ENCODE data around the gene IRF4.
"Not testable (repeated sequence)": the region's sequence is repeated elsewhere in the genome, so short reads cannot be mapped to it uniquely, and the experiment has no call there.

The IRF4 gene

DNA sequence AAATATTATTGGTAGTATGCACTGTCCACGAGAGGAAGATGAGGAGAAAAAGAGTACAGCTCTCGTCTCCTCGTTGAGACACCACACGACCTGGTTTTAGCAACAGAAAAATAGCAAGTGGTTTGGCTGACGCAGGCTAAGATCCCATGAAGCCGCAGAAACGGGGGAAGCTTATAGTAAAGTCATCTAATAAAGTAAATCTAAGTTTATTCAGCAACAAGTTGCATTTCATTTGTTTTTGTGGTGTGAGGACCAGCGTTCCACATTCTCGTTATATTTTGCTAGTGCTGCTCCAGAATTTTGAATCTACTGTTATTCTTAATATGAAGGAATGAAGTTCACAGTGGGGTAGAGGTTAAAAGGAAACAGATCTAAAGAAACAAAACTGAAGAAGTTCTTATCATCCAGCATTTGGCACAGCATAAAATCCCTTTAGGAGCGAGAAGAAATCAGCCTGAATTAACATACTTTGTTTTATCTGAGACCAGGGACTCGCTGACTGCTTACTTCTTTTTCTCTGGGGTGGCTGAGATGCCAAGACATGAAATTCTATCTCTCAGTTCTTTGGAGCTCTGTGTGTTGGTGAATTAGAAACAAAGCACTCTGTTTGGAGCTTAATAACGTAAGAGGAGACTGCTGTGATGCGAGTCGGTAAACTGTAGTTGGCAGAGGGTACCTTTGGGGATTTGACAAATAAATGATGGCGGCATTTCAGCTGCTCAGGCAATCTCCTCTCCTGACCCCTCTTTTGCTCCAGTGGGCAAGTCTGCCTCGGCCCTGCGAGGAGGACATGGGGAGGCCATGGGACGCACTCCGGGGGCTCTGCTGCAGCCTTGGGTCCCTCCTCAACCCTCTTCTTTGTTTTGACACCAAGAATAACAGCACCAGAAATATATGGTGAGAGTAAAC lies 24.9 kb upstream of the IRF4 start:
- DNase-seq = no peak

DNA sequence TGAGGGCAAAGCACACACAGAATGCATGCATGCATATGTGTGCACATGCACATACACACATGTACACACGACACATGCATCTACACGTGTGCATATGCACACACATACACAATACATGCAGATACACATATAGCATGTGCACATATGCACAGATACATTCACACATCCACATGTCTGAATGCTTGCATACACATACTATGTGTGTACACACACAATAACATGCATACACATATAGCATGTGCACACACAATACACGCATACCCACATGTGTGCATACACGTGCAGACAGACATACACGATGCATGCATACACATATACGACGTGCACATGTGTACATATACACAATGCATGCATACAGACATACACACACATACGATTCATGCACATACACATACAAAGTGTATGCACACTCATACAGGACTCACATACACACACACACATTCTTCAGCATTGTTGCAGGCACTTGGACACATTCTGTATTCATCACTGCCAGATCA lies 24.2 kb upstream of the IRF4 start:
- DNase-seq = no peak

GRCh38 chr6:367891-368630 lies 23.5 kb upstream of the IRF4 start:
- no peak for DNase-seq

- DNase-seq = no peak
Observed at GRCh38 chr6:369559-370431, 21.8 kb upstream of the IRF4 start.

DNA sequence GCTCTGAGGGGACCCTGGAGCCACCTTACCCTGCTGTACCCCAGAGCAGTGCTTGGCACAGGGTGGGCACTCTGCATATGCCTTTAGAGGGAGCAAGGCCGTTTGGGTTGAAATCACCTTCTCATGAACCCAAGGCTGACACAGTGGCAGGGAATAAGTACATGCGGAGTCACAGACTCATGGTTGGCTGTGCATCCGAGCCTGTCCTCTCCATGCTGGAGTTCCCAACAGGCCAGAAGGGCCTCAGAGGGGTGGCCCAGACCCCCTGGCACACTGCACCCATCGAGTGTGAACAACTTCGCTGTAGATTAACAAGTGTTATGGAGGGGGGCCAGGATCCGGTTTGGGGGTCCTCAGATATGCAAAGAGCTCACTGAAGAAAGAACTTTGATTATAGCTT lies 21.0 kb upstream of the IRF4 start:
- DNase-seq = no peak

DNA sequence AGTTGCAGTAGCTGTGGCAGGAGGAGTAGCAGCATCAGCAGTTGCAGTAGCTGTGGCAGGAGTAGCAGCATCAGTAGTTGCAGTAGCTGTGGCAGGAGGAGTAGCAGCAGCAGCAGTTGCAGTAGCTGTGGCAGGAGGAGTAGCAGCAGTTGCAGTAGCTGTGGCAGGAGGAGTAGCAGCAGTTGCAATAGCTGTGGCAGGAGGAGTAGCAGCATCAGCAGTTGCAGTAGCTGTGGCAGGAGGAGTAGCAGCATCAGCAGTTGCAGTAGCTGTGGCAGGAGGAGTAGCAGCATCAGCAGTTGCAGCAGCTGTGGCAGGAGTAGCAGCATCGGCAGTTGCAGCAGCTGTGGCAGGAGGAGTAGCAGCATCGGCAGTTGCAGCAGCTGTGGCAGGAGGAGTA lies 19.7 kb upstream of the IRF4 start:
- DNase-seq = not testable (repeated sequence)

DNA sequence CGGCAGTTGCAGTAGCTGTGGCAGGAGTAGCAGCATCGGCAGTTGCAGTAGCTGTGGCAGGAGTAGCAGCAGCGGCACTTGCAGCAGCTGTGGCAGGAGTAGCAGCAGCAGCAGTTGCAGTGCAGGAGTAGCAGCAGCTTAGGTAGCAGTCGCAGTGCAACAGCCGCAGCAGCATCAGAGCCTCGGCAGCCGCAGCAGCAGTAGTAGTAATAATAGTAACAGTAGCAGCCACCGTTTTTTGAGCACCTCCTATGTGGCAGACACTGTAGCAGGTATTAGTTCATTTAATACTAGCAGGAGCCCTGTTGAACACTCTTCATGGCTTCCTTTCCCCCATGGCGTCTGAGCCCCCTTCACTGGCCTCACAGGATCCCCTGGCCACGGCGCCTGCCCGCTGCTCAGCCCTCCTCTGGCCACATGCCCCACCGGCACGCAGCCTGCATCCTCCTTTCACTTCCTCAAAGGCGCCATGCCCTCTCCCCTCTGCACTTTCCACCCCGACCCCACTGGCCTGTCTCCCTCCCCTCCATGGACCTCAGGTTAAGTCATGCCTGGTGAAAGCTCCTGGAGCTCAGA lies 19.1 kb upstream of the IRF4 start:
- no peak for DNase-seq

DNA sequence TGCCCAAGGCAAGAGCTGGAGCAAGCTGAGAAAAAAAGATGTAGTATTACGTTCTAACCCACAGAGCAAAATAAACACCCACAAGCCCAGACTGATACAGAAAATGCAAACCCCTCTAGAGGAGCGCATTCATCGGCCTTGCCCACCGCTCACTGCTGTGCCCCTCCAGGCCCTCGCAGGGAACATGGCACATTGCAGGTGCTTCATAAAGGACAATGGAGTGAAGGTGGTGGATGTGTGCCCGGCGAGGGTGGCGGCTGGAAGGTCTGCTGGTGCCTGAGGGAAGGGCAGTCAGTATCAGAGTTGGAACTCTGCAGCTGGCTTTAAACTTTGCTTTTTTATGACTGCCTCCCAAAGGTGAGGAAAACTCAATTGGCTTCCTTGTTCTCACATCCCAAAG lies 18.5 kb upstream of the IRF4 start:
- no peak for DNase-seq

- DNase-seq = no peak
Observed at GRCh38 chr6:373773-374724, 17.5 kb upstream of the IRF4 start.

DNA sequence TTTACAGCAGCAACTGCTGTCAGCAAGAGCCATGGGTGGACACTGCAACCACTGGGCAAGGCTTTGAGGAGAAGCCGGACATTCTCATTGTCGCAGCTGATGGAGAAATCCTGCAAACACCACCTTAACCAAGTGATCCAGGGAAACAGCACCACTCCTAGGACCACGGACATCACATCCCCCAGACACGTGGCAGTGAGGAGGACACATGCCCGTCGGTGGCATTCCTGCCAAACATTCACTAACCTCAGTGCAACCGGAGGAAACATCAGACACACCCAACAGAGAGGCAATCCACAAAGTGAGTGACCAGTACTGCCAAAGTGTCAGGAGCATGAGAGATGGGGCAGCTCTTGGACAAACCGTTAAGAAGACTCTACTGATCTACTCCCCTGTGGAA lies 16.6 kb upstream of the IRF4 start:
- DNase-seq = no peak

- DNase-seq = no peak
Observed at GRCh38 chr6:376827-377640, 14.5 kb upstream of the IRF4 start.

DNA sequence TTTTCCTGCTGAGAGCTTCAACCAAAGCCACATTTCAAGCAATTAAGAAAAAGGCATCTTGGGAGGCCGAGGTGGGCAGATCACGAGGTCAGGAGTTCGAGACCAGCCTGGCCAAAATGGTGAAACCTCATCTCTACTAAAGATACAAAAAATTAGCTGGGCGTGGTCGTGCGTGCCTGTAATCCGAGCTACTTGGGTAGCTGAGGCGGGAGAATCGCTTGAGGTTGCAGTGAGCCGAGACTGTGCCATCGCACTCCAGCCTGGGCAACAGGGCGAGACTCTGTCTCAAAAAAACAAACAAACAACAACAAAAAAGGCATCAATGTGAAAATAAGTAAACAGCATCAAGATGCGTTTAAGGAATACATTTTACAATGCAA lies 13.9 kb upstream of the IRF4 start:
- DNase-seq = not testable (repeated sequence)

- no peak for DNase-seq
Observed at GRCh38 chr6:378090-378957, 13.2 kb upstream of the IRF4 start.

GRCh38 chr6:378958-379409 lies 12.6 kb upstream of the IRF4 start:
- DNase-seq = no peak

GRCh38 chr6:379410-380181 lies 12.0 kb upstream of the IRF4 start:
- DNase-seq = no peak

GRCh38 chr6:380234-381218 lies 11.0 kb upstream of the IRF4 start:
- DNase-seq = no peak

DNA sequence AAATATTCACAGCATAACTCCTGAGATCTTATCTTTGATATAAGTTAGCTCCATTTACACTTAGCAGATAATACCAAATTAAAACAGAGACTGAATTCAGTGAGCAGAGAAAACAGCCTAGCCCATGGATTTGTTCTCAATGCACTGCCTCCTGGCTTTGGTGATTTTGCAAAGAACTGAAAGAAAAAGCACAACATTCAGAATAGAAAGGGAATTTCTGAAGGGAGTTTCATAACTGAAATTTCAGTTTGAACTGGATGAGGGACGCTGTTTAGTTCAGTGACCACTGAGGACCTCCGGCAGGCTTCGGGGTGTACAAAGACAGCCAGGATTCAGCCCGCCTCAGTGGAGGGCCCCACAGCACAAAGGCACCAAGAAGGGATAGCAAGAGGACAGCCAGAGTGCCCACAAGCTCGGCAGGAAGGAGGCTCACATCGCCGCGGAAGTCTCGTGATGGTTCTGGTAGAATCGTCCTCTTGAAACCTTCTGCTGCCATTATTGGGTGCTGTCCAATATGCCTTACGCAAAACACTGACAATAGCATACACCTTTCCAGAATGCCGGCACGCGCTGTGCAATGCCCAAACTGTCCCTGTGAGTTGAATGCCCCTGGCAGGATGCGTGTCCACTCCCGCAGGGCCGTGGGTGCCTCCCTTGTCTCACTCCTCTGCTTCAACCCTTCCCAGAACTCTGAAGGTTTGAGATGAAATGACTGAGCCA lies 9.7 kb upstream of the IRF4 start:
- DNase-seq = no peak

Measured in activated CD4-positive, alpha-beta T cell treated with anti-CD3 and anti-CD28 coated beads, Interleukin-10, Interleukin-2, amounts not matched to agents 100 ng/mL and 50 ng/mL, durations not matched to agents 16 hours and 8 hours (primary cell).